Fibroblast of villous mesenchyme (primary cell): ENCODE measurements around the gene NDUFB3. TPM values are rescaled to one million over a fixed set of nuclear protein-coding genes. Genes with fewer than 3 reads are reported as not detected.

ENCODE experiments used
- DNase-seq: peaks from one replicate; pipeline ENCODE4 v3.0.0-alpha.2; 2010; ENCODE audit warnings: low read depth
- H3K4me3 ChIP-seq: 2 replicates; pipeline ENCODE4 v1.5.1; 2011; ENCODE audit warnings: low read depth, mild to moderate bottlenecking, low read length
- total RNA-seq: library from RNA; depleted of rRNA; stranded (reverse); fragments of >200 nt; gene quantifications from 2 replicates; pipeline ENCODE4 v1.2.3, GENCODE V29; 2012
- TF ChIP-seq, protein P1 (sequence below): IDR thresholded peaks from 2 replicates; pipeline ENCODE4 v1.5.1; 2012; ENCODE audit warnings: low read depth, mild to moderate bottlenecking, low read length; ENCODE audit not compliant: insufficient read depth

NDUFB3 gene
- total RNA-seq, 1 donor = 54.0 TPM

DNA sequence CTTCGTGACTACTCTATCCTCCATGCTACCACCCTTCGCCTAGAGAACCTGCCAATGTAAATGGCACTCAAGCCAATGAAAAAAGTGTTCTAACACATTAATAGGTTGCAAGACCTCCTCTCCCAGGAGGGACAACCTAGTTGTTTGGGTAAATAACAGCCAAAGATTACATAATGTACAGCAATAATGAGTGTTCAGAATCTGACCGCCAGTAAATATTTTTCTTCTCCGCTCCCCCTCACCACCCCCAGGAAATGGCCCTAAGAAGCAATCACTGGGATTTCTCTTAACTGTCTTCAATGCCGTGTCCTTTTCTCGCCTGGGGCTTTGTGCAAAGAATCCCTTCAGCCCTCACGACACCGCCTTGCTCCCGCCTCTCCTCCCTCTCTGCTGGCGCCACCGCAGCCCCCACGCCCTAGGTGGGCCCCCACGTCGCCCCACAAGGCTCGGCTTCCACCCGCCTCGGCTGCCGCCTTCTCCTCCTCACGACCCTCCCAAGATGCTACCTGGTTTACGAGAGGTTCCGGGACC is 788 bp upstream of the NDUFB3 start:
- TF ChIP-seq, protein P1, sequence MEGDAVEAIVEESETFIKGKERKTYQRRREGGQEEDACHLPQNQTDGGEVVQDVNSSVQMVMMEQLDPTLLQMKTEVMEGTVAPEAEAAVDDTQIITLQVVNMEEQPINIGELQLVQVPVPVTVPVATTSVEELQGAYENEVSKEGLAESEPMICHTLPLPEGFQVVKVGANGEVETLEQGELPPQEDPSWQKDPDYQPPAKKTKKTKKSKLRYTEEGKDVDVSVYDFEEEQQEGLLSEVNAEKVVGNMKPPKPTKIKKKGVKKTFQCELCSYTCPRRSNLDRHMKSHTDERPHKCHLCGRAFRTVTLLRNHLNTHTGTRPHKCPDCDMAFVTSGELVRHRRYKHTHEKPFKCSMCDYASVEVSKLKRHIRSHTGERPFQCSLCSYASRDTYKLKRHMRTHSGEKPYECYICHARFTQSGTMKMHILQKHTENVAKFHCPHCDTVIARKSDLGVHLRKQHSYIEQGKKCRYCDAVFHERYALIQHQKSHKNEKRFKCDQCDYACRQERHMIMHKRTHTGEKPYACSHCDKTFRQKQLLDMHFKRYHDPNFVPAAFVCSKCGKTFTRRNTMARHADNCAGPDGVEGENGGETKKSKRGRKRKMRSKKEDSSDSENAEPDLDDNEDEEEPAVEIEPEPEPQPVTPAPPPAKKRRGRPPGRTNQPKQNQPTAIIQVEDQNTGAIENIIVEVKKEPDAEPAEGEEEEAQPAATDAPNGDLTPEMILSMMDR = no peak
- H3K4me3 ChIP-seq = peak overlapping the region; percentile 99
- DNase-seq = peak; percentile 42

DNA sequence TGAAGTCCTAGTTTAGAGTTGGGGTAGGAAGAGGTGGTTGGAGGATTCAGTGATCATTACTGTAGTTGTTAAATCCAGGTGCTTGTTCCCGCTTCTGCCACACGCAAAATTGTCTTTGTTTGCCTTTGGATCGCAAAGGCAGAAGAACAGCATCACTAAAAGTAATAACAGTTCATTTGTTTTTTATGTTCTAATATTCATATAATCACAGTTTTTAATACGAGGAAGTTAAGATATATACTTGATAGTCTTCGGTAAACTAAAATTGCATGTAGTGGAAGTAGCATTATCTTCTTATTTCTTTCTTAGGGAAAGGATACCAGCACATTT is 365 bp downstream of the NDUFB3 start:
- peak overlapping the region; percentile 99 for H3K4me3 ChIP-seq
- no peak for DNase-seq
- TF ChIP-seq, protein P1 = no peak

DNA sequence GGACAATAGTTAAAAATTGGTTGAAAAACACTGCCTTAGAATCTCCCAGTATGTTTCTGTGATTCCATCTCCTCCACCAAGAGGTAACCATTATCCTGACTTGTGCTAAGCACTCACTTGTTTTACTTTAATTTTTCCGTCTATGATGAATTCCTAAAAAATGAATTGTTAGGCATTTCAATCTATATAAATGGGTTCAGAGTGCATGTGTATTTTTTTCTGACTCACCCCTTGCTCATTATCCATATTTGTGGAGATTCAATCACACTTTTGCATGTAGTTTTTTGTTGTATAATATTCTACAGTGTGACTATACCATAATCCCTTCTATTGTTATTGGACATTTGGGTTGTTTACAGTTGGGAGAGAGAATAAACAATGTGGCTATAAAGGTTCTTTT is 1.3 kb downstream of the NDUFB3 start:
- TF ChIP-seq, protein P1 = no peak
- DNase-seq = no peak
- H3K4me3 ChIP-seq = peak overlapping the region; percentile 99

DNA sequence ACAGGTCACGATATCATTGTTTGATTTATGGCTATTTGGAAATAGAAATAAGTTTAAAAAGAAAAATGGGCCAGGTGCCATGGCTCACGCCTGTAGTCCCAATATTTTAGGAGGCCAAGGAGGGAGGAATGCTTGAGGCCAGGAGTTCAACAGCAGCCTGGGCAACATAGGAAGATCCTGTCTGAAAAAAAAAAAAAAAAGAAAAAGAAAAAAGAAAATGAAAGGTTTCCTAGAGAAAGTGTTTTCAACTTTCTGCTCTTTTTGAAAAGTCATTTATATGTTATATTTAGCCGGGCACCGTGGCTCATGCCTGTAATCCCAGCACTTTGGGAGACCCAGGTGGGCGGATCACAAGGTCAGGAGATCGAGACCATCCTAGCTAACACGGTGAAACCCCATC is 3.2 kb downstream of the NDUFB3 start:
- TF ChIP-seq, protein P1 = no peak
- no peak for DNase-seq
- H3K4me3 ChIP-seq = no peak overlapping the region

DNA sequence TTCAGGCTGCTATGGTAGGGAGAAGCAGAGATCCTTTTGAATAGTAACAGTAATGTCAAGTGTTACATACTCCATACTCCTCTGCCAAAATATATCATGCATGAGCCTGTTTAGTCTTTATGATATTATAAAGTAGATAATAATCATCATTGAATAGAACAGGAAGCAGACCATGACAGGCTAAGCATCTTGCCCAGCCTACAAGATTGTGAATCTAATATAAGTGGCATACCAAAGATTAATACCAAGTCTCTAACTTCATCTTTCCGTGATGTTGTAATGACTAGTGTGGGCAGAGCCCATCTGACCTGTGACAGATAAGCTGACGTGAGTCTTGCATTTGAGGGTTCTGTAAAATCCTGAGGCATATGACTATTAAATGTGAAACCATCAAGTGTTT is 13.1 kb downstream of the NDUFB3 start:
- DNase-seq = no peak
- no peak overlapping the region for H3K4me3 ChIP-seq
- TF ChIP-seq, protein P1 = no peak

DNA sequence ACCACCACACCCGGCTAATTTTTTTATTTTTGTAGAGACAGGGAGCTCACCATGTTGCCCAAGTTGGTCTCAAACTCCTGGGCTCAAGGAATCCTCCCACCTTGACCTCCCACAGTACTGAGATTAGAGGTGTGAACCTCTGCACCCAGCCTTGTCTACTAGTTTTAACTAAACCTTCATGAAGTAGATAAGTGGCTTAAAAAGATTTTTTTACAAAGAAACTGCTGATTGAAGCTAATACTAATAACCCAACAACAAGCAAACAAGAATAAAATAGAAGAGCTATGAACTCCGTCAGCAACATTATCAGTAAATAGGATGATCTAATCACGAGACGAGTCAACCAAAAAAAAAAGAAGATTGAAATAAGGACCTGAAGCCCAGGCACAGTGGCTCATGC is 18.8 kb downstream of the NDUFB3 start:
- H3K4me3 ChIP-seq = no peak overlapping the region
- TF ChIP-seq, protein P1 = no peak
- no peak for DNase-seq

DNA sequence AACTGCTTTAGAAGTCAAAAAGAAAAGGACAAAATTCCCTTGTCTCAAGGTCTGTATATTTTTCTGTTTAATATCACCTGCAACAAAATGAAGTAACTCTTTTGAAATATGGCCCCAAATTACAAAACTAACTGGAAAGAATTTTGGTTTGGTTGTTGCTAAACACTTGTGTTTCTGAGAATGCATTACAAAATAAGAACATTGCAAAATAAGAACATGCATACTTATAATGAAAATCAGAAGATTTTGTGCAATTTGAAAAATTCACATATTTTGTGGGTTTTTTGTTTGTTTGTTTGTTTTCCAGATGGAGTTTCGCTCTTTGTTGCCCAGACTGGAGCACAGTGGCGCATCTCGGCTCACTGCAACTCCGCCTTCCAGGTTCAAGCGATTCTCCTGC is 21.8 kb downstream of the NDUFB3 start:
- TF ChIP-seq, protein P1 = no peak
- peak; percentile 58 for DNase-seq
- H3K4me3 ChIP-seq = no peak overlapping the region
